H9 (cell line): ENCODE data around the gene NRN1. TPM values are rescaled to one million over a fixed set of nuclear protein-coding genes. Genes with fewer than 3 reads are reported as not detected.

Experiments
- DNase-seq: peaks from one replicate; pipeline ENCODE4 v3.0.0-alpha.2; 2017
- H2AFZ ChIP-seq: one replicate; pipeline ENCODE4 v1.6.1; 2013; ENCODE audit warnings: mild to moderate bottlenecking, low read length, control low read depth, moderate library complexity
- H2AK5ac ChIP-seq: 2 replicates; pipeline ENCODE4 v1.6.1; 2013; ENCODE audit warnings: low read length, control low read depth, mixed read lengths; ENCODE audit not compliant: insufficient read length
- H2BK120ac ChIP-seq: one replicate; pipeline ENCODE4 v1.6.1; 2013; ENCODE audit warnings: low read depth, mild to moderate bottlenecking, low read length, control low read depth, inconsistent platforms; ENCODE audit not compliant: poor library complexity, severe bottlenecking
- H2BK12ac ChIP-seq: 2 replicates; pipeline ENCODE4 v1.6.1; 2013; ENCODE audit warnings: low read length, control low read depth, mixed read lengths, low read depth; ENCODE audit not compliant: insufficient read length
- H2BK15ac ChIP-seq: 2 replicates; pipeline ENCODE4 v1.6.1; 2013; ENCODE audit warnings: low read depth, low read length, control low read depth
- H2BK20ac ChIP-seq: one replicate; pipeline ENCODE4 v1.6.1; 2013; ENCODE audit warnings: low read depth, mild to moderate bottlenecking, low read length, control low read depth, inconsistent platforms; ENCODE audit not compliant: poor library complexity, severe bottlenecking
- H2BK5ac ChIP-seq: 2 replicates; pipeline ENCODE4 v1.6.1; 2013; ENCODE audit warnings: low read length, control low read depth, mixed read lengths; ENCODE audit not compliant: insufficient read length
- H3K14ac ChIP-seq: 2 replicates; pipeline ENCODE4 v1.6.1; 2013; ENCODE audit warnings: low read length, control low read depth; ENCODE audit not compliant: insufficient read depth
- H3K18ac ChIP-seq: 2 replicates; pipeline ENCODE4 v1.6.1; 2013; ENCODE audit warnings: low read depth, mild to moderate bottlenecking, mixed read lengths, low read length, control low read depth; ENCODE audit not compliant: insufficient read length
- H3K23ac ChIP-seq: 2 replicates; pipeline ENCODE4 v1.6.1; 2013; ENCODE audit warnings: low read length, control low read depth, mixed read lengths, low read depth; ENCODE audit not compliant: insufficient read length
- H3K23me2 ChIP-seq: 2 replicates; pipeline ENCODE4 v1.6.1; 2013; ENCODE audit warnings: low read depth, mild to moderate bottlenecking, mixed read lengths, low read length, control low read depth; ENCODE audit not compliant: insufficient read length, poor library complexity, severe bottlenecking
- H3K27ac ChIP-seq: 2 replicates; pipeline ENCODE4 v1.5.1; 2013; ENCODE audit warnings: low read length, control low read depth, mixed read lengths, low read depth; ENCODE audit not compliant: insufficient read length
- H3K27me3 ChIP-seq: 2 replicates; pipeline ENCODE4 v1.6.1; 2013; ENCODE audit warnings: low read length, control low read depth, inconsistent platforms; ENCODE audit not compliant: insufficient read depth
- H3K4ac ChIP-seq: 2 replicates; pipeline ENCODE4 v1.6.1; 2013; ENCODE audit warnings: low read depth, mild to moderate bottlenecking, control low read depth, inconsistent platforms, low read length, moderate library complexity
- H3K4me1 ChIP-seq: 2 replicates; pipeline ENCODE4 v1.6.1; 2013; ENCODE audit warnings: low read length, control low read depth, inconsistent platforms; ENCODE audit not compliant: insufficient read depth
- H3K4me2 ChIP-seq: 2 replicates; pipeline ENCODE4 v1.6.1; 2013; ENCODE audit warnings: low read length, control low read depth, mixed read lengths; ENCODE audit not compliant: insufficient read length, insufficient read depth
- H3K56ac ChIP-seq: 2 replicates; pipeline ENCODE4 v1.6.1; 2013; ENCODE audit warnings: low read depth, mild to moderate bottlenecking, mixed read lengths, low read length, control low read depth; ENCODE audit not compliant: insufficient read length
- H3K79me1 ChIP-seq: 2 replicates; pipeline ENCODE4 v1.6.1; 2013; ENCODE audit warnings: low read depth, mild to moderate bottlenecking, moderate library complexity, low read length, control low read depth, inconsistent platforms; ENCODE audit not compliant: insufficient read depth, poor library complexity, severe bottlenecking
- H3K79me2 ChIP-seq: 2 replicates; pipeline ENCODE4 v1.6.1; 2013; ENCODE audit warnings: low read length, control low read depth, inconsistent platforms; ENCODE audit not compliant: insufficient read depth
- H3K9ac ChIP-seq: 2 replicates; pipeline ENCODE4 v1.6.1; 2013; ENCODE audit warnings: low read length, control low read depth, mixed read lengths; ENCODE audit not compliant: insufficient read length; ENCODE audit errors: extremely low read depth
- H3K9me3 ChIP-seq: one replicate; pipeline ENCODE4 v1.6.1; 2013; ENCODE audit warnings: low read depth, low read length, inconsistent platforms; ENCODE audit not compliant: control insufficient read depth
- H3T11ph ChIP-seq: one replicate; pipeline ENCODE4 v1.6.1; 2013; ENCODE audit warnings: mild to moderate bottlenecking, low read length, control low read depth, inconsistent platforms
- H4K20me1 ChIP-seq: one replicate; pipeline ENCODE4 v1.6.1; 2013; ENCODE audit not compliant: control insufficient read depth, insufficient read length, insufficient read depth
- H4K5ac ChIP-seq: 2 replicates; pipeline ENCODE4 v1.6.1; 2013; ENCODE audit warnings: low read depth, mild to moderate bottlenecking, mixed read lengths, low read length, control low read depth; ENCODE audit not compliant: insufficient read length
- H4K8ac ChIP-seq: replicated peaks from 2 replicates; pipeline ENCODE4 v1.6.1; 2013; ENCODE audit warnings: low read length, control low read depth, mixed read lengths, low read depth; ENCODE audit not compliant: insufficient read length
- H4K91ac ChIP-seq: 2 replicates; pipeline ENCODE4 v1.6.1; 2013; ENCODE audit warnings: low read depth, mild to moderate bottlenecking, moderate library complexity, mixed read lengths, low read length, control low read depth; ENCODE audit not compliant: insufficient read length
- H3K27ac Mint-ChIP-seq, 3 experiments: 2 replicates in 2 of 3; 3 replicates in 1 of 3; pipeline ENCODE4 v1.8.0; 2020 to 2021; ENCODE audit warnings: mixed read lengths in 3 of 3, mild to moderate bottlenecking in 1 of 3, moderate library complexity in 1 of 3
- H3K27me3 Mint-ChIP-seq: 2 replicates; pipeline ENCODE4 v1.8.0; 2021; ENCODE audit warnings: low read depth, mild to moderate bottlenecking, moderate library complexity, mixed read lengths
- H3K36me3 Mint-ChIP-seq, 3 experiments: 2 replicates in 2 of 3; 3 replicates in 1 of 3; pipeline ENCODE4 v1.8.0; 2020 to 2021; ENCODE audit warnings: low read depth in 3 of 3, mixed read lengths in 3 of 3; ENCODE audit not compliant: insufficient read depth in 1 of 3
- H3K4me1 Mint-ChIP-seq, 2 experiments: 2 replicates each; pipeline ENCODE4 v1.8.0; 2020; ENCODE audit warnings: mixed read lengths in 2 of 2
- H3K4me3 Mint-ChIP-seq, 2 experiments: 2 replicates in 1 of 2; 3 replicates in 1 of 2; pipeline ENCODE4 v1.8.0; 2020 to 2021; ENCODE audit warnings: mild to moderate bottlenecking in 2 of 2, mixed read lengths in 2 of 2, moderate library complexity in 1 of 2
- H3K9me3 Mint-ChIP-seq, 2 experiments: 2 replicates in 1 of 2; 3 replicates in 1 of 2; pipeline ENCODE4 v1.8.0; 2020; ENCODE audit warnings: mild to moderate bottlenecking in 2 of 2, mixed read lengths in 2 of 2, moderate library complexity in 1 of 2
- CTCF ChIP-seq: fragments of 200-600 bp; sonication (generic); conservative IDR thresholded peaks from 3 replicates; pipeline ENCODE4 v1.8.0; 2021; ENCODE audit warnings: antibody characterized with exemption, mild to moderate bottlenecking
- WGBS: extraction: QIAGEN DNeasy Blood & Tissue Kit; methylation state at CpG from one replicate; pipeline ENCODE4 v1.1.7; 2013; ENCODE audit warnings: missing lambda C conversion rate, low lambda C conversion rate, mixed read lengths; ENCODE audit not compliant: insufficient read length; ENCODE audit errors: extremely low coverage; 5-methylcytosine and 5-hydroxymethylcytosine counted together
- total RNA-seq: library from RNA; stranded (reverse); gene quantifications from 2 replicates; pipeline ENCODE4 v1.2.1, GENCODE V29; 2021

Gene NRN1
- total RNA-seq, 1 experiment from 2014 or later: not detected

- no peak overlapping the region for H3K4me3 Mint-ChIP-seq
- H3K9me3 Mint-ChIP-seq: peaks cover 0 to 4% of the 10 kb centered on the region in 2 experiments; a peak in 1 of 5 replicates
- Histone ChIP-seq H3T11ph (no peak overlapping the region), H3K56ac (no peak overlapping the region), H2AFZ (no peak overlapping the region), H2BK15ac (no peak overlapping the region), H4K5ac (no peak overlapping the region), H4K8ac (no peak overlapping the region), H3K79me1 (no peaks in the 10 kb centered on the region), H3K9ac (no peak overlapping the region), H3K4ac (no peak overlapping the region), H4K20me1 (no peaks in the 10 kb centered on the region), H3K23ac (no peak overlapping the region), H3K4me2 (no peak overlapping the region), H3K14ac (no peak overlapping the region), H3K79me2 (no peaks in the 10 kb centered on the region), H3K27me3 (no peaks in the 10 kb centered on the region), H3K23me2 (no peaks in the 10 kb centered on the region), H3K9me3 (no peaks in the 10 kb centered on the region), H2AK5ac (no peak overlapping the region), H2BK120ac (no peak overlapping the region), H3K27ac (no peak overlapping the region), H4K91ac (no peak overlapping the region), H2BK12ac (no peak overlapping the region), H2BK5ac (no peak overlapping the region), H3K4me1 (no peaks in the 10 kb centered on the region), H2BK20ac (no peak overlapping the region), H3K18ac (no peak overlapping the region)
- peaks cover 7% of the 10 kb centered on the region for H3K27me3 Mint-ChIP-seq
- WGBS: no CpG with 5 or more reads among the region's 2 CpGs
- no peak for TF ChIP-seq CTCF
- no peak overlapping the region for H3K27ac Mint-ChIP-seq
- H3K4me1 Mint-ChIP-seq: peaks cover 6 to 16% of the 10 kb centered on the region in 2 experiments
- no peaks in the 10 kb centered on the region for H3K36me3 Mint-ChIP-seq
- no peak for DNase-seq
Observed at GRCh38 chr6:5962794-5963193, 43.9 kb downstream of the NRN1 start.
